Activated T-cell treated with anti-CD3 and anti-CD28 coated beads, Interleukin-2, amount 50 U/mL, for 48 hours (primary cell): ENCODE results near the gene TMEM51.
A peak's percentile ranks its signal among the peaks of the same experiment; 100 is the strongest.

ENCODE experiments used
- DNase-seq, 2 experiments: peaks; one replicate each; pipeline ENCODE4 v3.0.0-alpha.2; 2020

The TMEM51 gene

DNA sequence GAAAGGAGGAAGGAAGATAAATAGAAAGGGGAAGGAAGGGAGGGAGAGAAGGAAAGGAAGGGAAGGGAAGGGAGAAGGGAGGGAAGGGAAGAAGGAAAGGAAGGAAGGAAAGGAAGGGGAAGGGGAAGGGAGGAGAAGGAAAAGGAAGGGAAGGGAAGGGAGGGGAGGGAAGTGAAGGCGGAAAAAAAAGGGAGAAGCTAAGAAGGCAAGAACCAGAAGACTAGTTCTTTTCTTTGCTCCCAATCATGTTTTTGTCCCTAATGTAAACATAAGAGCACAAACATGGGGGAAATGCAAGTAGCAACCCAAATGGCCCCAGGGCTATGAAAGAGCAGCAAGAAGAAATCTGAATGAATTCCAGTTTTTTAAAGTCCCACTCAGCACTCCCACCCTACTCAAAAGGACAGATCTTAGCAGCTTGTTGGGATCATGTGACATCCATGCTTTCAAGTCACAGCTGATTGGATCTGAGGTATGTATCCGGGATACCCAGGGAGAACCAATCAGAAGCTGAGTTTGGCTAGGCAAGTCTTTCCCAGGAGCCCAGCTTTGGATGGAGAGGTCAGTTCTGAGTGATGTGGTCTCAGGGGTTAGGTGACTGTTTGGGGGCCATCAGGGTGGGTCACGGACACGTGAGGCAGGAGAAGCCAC lies 69.2 kb downstream of the TMEM51 start:
- no peak for DNase-seq

DNA sequence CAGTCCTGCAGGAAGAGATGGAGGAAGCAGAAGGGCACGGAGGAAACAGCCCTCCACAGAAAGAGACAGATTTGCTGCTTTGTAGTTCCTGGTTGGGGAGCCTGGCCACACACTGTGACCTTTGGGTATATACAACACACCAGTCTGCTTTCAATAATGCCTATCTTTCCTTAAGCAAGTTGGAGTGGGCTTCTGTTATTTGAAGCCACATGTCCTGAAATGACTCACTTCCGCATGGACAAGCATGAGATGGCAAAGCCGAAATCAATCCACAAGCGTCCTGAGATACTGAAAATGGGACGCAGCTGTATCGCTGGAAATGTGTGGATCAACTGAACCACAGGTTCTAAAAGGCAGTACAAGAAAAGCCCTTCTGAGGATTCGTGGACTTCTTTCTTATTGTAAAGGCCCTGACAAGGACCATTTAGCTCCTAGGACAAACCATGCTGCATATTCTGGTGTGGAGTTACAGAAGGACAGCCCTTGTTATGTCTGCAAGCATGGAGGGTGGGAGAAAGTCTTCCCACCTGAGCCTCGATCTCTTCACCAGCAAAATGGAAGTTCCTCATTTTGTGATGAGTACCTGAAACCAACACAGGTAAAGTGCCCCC lies 70.8 kb downstream of the TMEM51 start:
- no peak for DNase-seq

DNA sequence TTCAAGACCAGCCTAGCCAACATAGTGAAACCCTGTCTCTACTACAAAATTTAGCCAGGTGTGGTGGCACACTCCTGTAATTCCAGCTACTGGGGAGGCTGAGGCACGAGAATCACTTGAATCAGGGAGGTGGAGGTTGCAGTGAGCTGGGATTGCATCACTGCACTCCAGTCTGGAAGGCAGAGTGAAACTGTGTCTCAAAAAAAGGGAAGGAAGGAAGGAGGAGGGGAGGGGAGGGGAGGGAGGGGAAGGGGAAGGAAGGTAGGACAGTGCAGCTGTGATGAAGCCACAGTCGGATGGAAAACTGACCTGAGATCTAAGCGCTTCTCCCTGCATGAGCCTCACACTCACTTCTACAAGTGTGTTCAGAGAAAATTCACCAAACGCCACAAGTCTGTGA lies 71.4 kb downstream of the TMEM51 start:
- DNase-seq, result no peak

DNA sequence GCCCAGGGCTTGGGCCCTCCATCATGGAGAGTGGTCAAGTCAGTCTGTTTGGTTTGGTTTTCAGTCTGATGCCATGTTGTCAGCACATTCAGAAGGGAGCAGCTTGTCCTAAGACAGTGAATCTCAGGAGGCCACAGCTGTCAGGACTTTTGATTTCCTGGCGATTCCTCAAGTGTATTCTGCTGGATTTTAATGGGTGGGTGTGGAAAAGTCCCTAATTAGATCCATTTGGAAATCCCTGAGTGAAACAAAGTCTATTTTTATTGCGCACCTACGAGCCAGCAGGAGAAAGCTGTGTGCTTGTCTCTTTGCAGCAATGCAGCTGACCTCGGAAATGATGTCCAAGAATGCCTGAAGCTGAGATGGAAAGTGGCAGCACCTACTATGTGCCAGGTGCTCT lies 71.9 kb downstream of the TMEM51 start:
- no peak for DNase-seq

DNA sequence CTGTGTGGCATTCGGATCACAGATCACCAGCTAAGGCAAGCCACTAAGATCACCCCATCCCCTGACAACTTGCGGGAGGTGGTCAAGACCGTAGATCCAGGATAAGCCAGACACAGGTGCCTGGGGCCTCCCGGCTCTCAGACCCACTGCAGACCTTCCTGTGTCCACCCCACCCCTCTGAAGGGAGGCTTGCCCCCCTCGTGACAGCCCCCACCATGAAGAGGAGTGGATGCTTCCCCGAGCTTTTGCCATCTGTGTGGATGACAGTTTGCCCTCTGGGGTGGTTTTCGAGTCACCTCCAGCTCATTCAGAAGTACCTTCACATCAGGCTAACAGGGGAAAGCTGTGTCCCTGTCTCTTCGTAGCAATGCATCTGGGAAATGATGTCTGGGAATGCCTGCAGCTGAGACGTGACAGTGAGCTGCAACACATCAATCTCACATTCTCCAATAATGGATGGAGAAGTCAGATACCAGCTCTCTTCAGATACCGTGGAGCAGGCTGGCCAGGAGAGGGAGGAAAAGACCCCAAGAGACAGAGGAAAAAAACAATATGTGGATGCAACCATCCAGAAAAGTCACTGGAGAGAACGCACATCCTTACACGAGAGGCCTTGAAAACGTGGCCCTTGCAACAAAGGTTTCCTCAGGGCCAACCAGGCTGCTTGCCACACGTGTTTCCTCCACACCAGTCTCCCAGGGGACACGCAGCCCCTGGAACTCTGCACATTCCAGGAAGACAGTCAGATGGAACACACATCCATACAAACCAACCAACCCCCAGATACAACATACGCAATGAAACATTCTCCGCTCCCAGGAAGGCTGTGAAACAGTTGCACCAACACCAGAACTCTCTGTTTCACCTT lies 73.1 kb downstream of the TMEM51 start:
- no peak for DNase-seq

DNA sequence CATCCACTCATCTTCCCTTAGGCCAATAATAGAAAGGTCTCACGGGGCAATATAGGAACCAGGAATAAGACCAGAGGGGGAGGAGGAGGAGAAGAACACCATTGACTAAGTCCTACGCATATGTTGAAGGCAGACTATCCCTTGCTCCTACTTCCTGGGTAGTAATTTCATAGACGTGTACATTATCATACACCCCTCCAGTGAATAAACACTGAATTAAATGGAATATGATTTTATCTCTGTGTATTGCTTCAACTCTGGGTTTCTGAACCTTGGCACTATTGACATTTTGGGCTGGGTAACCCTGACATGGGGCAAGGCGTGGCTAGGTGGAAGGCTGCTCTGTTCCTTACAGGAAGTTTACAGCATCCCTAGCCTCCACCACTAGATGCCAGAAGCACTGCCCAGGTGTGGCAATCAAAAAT lies 76.2 kb downstream of the TMEM51 start:
- DNase-seq, result no peak

DNA sequence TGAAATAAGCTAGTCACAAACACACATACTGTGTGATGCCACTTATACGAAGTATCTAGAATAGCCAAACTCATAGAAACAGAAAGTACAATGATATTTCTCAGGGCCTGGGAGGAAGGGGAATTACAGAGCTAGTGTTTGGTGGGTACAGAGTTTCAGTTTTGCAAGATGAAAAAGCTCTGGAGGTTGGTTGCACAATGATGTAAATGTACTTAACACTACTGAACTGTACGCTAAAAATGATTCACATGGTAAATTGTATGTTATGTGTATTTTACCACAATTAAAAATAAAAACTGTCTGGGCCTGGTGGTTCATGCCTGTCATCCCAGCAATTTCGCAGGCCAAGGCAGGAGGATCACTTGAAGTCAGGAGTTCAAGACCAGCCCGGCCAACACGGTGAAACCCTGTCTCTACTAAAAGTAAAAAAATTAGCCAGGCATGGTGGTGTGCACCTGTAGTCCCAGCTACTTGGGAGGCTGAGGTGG lies 78.2 kb downstream of the TMEM51 start:
- peak; percentile 31 to 42 for DNase-seq

DNA sequence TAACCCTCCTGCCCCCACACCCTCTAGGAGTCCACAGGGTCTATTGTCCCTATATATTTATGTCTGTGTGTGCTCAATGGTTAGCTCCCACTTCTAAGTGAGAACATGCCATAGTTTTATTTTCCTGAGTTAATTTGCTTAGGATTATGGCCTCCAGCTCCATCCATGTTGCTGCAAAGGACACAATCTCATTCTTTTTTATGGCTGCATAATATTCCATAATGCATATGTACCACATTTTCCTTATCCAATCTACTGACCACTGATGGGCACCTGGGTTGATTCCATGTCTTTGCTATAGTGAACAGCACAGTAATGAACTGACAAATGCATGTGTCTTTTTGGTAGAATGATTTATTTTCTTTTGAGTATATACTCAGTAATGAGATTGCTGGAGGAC lies 80.1 kb downstream of the TMEM51 start:
- DNase-seq, result no peak

DNA sequence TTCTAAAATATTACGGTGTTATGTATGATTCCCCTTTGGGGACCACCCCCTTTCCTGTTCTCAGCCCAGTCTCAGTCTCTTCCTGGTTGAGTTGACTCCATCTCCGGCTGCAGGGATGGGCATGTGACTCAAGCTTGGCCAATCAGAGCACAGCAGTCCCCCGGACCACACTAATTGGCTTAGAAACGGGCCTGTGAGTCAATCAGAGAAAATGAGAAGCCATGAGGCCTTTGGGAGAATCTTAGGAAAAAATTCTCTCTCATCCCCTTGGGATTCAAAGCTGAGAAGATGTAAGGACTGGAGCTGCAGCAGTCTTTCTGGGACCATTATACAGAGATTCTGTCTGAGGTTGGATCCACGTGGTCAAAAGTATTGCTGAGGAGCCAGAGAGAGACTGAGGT lies 82.8 kb downstream of the TMEM51 start:
- no peak for DNase-seq

DNA sequence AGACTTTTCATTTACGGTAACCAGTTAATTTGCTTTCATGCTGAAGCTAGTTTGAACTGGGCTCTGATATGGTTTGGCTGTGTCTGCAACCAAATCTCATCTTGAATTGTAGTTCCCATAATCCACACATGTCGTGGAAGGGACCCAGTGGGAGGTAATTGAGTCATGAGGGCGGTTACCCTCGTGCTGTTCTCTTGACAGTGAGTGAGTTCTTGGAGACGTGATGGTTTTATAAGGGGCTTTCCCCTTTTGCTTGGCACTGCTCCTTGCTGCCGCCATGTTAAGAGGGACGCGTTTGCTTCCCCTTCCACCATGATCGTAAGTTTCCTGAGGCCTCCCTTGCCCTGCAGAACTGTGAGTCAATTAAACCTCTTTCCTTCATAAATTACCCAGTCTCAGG lies 83.2 kb downstream of the TMEM51 start:
- DNase-seq, result no peak

DNA sequence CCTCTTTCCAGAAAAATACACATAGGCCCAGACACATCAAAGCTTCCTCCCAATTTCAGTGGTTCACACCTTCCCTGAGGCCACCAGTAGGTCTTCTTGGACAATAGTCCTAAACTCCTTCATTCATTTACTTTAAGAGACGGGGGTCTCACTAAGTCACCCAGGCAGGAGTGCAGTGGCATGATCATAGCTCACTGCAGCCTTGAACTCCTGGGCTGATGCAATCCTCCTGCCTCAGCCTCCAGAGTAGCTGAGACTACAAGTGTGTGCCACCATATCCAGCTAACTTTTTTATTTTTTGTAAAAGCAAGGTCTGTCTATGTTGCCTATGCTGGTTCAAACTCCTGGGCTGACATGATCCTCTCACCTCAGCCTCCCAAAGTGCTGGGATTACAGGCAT lies 85.2 kb downstream of the TMEM51 start:
- no peak for DNase-seq

DNA sequence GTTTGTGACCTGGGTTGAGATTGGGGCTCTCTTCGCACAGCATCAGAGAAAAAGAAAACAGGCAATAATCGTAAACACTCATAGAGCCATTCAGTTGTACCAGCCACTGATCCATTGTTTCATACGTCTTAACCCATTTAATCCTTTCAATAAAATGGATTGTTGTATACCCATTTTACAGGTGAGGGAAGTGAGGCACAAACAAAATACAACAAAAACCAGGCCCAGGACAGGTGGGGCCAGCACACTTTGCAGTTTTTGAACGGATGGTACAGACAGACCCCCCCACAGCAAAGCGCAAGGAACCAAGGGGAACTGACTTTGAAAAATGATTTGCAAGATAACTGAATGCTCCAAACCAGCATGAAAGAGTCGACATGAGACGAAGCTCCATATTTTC lies 89.2 kb downstream of the TMEM51 start:
- DNase-seq, result no peak

DNA sequence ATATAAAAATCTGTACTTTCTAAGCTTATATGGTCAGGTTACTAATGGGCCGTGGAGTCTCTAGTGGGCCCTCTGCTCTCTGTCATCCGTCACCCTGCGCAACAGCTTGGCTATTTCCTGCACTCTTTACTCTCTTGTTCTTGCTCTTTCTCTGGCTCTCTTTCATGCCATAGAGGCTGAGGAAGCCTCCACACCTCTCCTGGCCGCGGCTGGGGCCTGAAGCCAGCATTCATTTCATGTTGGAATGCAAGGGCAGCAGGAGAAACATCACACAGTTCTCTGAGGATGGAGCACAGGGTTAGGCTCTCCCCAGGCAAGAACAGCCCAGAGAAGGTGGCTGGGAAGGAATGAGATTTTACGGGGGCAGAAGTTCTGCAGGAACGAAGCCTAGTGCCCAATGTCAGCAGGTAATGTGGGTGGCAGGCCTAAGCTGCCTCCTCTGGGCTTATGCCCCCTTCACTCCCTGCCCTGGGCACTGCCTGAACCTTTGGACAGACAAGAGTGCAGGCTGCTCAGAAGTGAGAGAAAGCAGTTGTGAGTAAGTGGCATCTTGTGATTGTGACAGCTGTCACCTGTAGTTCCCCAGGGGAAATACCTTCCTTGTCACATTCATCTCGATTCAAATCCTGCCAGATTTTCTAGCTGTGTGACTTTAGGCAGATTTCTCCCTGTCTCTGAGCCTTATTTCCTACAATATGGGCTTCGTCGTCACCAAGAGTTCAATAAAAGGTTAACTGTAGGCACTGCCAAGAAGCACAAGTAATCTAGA lies 89.9 kb downstream of the TMEM51 start:
- no peak for DNase-seq

DNA sequence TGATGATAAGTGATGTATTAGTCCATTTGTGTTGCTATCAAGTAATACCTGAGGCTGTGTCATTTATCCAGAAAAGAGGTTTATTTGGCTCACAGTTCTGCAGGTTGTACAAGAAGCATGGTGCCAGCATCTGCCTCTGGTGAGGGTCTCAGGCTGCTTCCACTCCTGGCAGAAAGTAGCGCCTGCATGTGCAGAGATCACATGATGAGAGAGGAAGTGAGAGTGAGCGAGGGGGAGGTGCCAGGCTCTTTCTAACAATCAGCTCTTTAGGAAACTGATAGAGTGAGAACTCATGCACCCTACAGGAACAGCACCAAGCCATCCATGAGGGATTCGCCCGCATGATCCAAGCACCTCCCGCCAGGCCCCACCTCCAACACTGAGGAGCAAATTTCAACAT lies 91.3 kb downstream of the TMEM51 start:
- no peak for DNase-seq

DNA sequence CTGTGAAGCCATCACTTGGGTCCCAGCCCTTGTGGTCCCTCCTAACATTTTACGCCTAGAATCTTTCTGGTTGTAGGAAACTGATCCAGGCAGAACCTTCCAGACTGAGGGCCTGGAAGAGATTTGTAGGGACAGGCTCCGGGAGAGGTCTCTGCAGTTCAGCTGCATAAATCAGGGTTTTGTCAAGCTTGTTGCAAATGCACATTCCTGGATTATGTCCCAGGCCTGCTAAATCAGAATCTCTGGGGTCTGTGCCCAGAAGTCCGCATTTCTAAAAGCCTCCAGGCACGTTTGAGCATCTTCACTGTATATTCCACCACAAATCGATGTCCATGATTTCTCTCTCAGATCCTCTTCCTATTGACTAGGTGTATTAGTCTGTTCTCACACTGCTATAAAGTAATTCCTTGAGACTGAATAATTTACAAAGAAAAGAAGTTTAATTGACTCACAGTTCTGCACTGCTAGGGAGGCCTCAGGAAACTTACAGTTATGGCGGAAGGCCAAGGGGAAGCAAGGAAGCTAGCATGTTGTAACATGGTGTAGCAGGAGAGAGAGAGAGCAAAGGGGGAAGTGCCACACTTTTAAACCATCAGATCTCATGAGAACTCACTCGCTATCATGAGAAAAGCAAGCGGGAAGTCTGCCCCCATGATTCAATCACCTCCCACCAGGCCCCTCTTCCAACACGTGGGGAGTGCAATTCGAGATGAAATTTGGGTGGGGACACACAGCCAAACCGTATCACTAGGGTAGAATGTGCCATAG lies 92.2 kb downstream of the TMEM51 start:
- DNase-seq, result no peak

DNA sequence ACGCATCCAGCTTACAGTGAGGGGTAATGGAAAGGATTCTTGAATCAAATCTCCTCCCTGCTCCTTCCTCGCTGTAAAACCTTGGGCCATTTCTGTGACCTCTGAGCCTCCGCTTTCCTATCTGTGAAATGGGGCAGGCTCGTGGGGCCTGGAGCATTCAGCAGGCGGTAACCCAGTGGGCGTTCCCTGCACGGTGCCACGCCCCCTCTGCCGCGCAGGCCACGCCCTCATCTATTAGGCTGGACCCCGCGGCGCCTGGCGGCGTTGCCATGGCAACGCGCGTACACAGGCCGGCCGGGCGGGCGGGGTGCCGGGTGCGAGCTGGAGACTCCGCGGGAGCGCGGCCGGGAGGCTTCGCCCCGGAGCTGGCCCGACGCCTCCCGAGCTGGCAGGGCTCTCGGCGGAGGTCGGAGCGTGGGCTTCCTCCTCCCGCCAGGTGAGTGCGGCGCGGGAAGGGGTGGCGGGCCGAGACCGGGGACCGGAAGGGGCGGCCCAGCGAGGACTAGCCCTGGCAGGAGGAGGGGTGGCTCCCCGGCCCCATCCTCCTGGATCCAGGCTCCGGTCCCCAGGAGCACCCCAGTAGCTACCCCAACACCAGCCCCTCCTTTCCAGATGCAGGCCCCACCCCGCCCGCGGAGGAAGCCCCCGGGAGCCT lies 93.5 kb downstream of the TMEM51 start, which contains the start of gene FHAD1:
Gene FHAD1 (plus strand): TSS at position 264 of the 655 bp plus-strand sequence. CDS start 4,562 bp downstream, outside the sequence.
- peak; percentile 67 to 71 for DNase-seq

DNA sequence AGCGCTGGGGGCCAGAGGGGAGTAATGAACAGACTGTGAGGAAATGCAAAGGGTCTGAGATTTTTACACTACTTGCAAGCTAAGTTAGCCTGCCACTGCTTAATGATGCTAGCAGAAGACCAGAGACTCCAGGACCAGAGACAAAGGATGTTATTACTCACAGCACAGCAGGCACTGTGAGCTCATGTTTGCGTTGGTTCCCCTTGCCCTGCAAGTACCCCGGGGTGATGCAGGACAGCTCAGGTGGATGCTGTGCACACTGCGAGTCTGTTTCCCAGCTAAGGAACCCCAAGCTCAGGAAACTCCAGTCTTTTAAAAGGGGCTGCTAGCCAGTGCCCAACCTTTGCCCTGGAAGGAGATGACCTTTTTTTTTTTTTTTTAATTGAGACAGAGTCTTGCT lies 94.7 kb downstream of the TMEM51 start:
- DNase-seq, result no peak

DNA sequence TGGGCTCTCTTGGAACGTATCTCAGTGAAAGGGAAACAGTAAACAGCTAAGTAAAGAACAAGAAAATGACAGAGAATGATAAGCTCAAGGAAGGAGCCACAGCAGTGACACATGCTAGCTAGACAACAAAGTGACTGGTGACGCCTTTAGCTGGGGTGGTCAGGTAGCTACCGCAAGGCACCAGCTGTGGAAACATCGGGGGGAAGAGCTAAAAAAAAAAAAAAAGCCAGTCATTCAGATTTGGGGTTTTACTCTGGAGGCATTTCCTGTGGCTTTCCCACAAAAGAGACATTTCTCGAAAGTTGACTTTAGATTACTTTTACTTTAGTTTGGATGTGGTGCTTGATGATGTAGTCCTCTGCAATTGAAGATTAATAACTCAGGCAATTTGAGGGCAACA lies 95.5 kb downstream of the TMEM51 start:
- peak; percentile 64 to 69 for DNase-seq

DNA sequence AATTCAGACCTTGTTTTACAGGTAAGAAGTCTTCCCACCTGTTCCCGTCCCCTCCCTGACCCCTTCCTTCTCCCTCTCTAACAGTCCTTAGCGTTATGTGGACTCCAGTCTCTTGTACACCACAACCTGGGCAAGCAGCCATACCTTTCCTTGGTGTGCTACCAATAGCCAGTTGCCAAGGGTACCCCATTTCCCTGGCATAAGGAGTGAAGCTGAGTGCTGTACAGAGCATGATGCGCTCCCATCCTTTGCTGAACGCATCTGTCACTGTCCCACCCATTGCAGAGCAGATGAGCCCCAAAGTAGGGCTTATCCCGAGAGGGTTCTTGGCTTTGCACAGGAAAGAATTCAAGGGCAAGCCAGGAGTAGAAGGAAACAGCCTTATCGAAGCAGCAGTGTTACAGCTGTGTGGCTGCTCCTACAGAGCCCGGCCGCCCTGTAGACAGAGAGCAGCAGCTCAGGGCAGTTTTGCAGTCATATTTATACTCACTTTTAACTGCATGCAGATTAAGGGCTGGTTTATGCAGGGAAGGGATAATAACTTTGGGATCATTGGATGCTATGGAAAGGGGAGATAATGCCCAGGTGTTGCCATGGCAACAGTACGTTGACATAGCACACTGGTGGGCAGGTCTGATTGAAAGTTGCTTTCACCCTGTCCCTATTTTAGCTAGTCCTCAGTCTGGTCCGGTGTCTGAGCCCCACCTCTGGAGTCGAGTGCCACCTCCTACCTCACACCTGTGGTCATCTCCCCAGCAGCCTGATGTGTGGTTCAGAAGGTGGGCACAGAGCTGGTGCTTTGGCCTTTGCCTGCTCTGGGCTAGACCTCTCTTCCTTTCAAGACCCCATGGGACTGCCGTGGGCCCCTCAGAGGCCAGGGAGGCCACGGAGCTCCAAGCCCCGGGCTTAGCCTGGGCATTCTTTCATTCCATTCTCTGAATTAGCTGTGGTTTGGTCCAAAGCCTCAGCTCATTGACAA lies 98.6 kb downstream of the TMEM51 start:
- DNase-seq, result no peak

DNA sequence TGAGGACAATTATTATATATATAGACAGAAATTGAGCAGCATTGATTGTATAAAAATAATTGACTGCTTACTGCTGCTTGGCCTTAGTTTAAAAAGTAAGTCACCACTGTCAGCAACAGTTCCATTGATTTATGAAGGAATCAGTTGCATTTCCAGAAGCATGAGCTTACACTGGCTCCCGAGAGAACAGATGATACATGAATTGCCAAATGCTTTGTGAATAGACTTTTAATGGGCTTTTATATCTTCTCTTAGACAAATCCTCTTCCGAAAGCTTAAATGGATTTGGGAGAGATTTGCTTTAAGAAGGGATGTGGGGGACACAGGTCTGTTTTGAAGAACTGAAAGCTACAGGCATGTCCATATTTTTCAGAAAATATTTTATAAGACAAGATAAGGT lies 101.0 kb downstream of the TMEM51 start:
- DNase-seq, result no peak
